Fibroblast of lung (primary cell): Measurements from ENCODE around the gene SLC6A17. TPM values are rescaled to one million over a fixed set of nuclear protein-coding genes. Genes with fewer than 3 reads are reported as not detected.

Experiments used
- DNase-seq, 2 donors: peaks; one replicate each; pipeline versions ENCODE4 v3.0.0 to v3.0.0-alpha.2; 2010; ENCODE audit warnings: low read depth in 2 of 2
- H2AFZ ChIP-seq: 2 replicates; pipeline ENCODE4 v1.5.1; 2012; ENCODE audit warnings: low read length, control low read depth, inconsistent platforms
- H3K27ac ChIP-seq: 2 replicates; pipeline ENCODE4 v1.5.1; 2011; ENCODE audit warnings: low read length, control low read depth; ENCODE audit not compliant: insufficient read depth
- H3K27me3 ChIP-seq: 2 replicates; pipeline ENCODE4 v1.5.1; 2011; ENCODE audit warnings: mild to moderate bottlenecking, low read length; ENCODE audit not compliant: control insufficient read depth, insufficient read depth
- H3K36me3 ChIP-seq: 2 replicates; pipeline ENCODE4 v1.5.1; 2011; ENCODE audit warnings: low read length; ENCODE audit not compliant: control insufficient read depth, insufficient read depth
- H3K4me1 ChIP-seq: 2 replicates; pipeline ENCODE4 v1.5.1; 2011; ENCODE audit warnings: low read length; ENCODE audit not compliant: control insufficient read depth, insufficient read depth; ENCODE audit errors: extremely low read depth
- H3K4me2 ChIP-seq: 2 replicates; pipeline ENCODE4 v1.5.1; 2011; ENCODE audit warnings: low read length, control low read depth; ENCODE audit not compliant: insufficient read depth; ENCODE audit errors: extremely low read depth
- H3K4me3 ChIP-seq, 4 experiments: fragments of 200-600 bp in 1 of 4; sonication (generic) in 1 of 4; replicated peaks in 1 of 4; 2 replicates each; pipeline ENCODE4 v1.5.1; 2011 to 2016; ENCODE audit warnings: low read length in 4 of 4, low read depth in 3 of 4, mild to moderate bottlenecking in 3 of 4, control low read depth in 2 of 4, inconsistent platforms in 1 of 4, mixed read lengths in 1 of 4; ENCODE audit not compliant: insufficient read depth in 1 of 4; ENCODE audit errors: control extremely low read depth in 1 of 4
- H3K79me2 ChIP-seq: 2 replicates; pipeline ENCODE4 v1.5.1; 2012; ENCODE audit warnings: mild to moderate bottlenecking, low read length, inconsistent platforms; ENCODE audit not compliant: control insufficient read depth, insufficient read depth
- H3K9ac ChIP-seq: 2 replicates; pipeline ENCODE4 v1.5.1; 2011; ENCODE audit warnings: mild to moderate bottlenecking, low read length, control low read depth; ENCODE audit not compliant: insufficient read depth
- H3K9me3 ChIP-seq: 2 replicates; pipeline ENCODE4 v1.5.1; 2012; ENCODE audit warnings: low read depth, low read length; ENCODE audit not compliant: control insufficient read depth, insufficient read depth
- H4K20me1 ChIP-seq: 2 replicates; pipeline ENCODE4 v1.5.1; 2011; ENCODE audit warnings: low read length; ENCODE audit not compliant: control insufficient read depth, insufficient read depth; ENCODE audit errors: extremely low read depth
- EZH2 ChIP-seq: IDR thresholded peaks from 2 replicates; pipeline ENCODE4 v1.5.1; 2012; ENCODE audit warnings: low read length, control low read depth, mild to moderate bottlenecking; ENCODE audit errors: missing control alignments
- polyA plus RNA-seq, 2 donors: library from polyadenylated mRNA; depleted of rRNA in 1 of 2; stranded (reverse) in 1 of 2; unstranded in 1 of 2; fragments of >200 nt; gene quantifications; 2 replicates each; pipeline ENCODE4 v1.2.1, GENCODE V29; 2011 to 2012; ENCODE audit warnings: missing spikeins in 1 of 2
- total RNA-seq: library from RNA; depleted of rRNA; stranded (reverse); fragments of >200 nt; gene quantifications from 2 replicates; pipeline ENCODE4 v1.2.1, GENCODE V29; 2014
- TF ChIP-seq, protein P1 (sequence below), 2 donors: IDR thresholded peaks in 1 of 2; conservative IDR thresholded peaks in 1 of 2; 1 replicate in 1 of 2; 2 replicates in 1 of 2; pipeline ENCODE4 v1.5.1; 2011 to 2012; ENCODE audit warnings: low read length in 2 of 2, control low read depth in 1 of 2, inconsistent platforms in 1 of 2, low read depth in 1 of 2, mild to moderate bottlenecking in 1 of 2

The SLC6A17 gene
- total and polyA plus RNA-seq, 2 donors (not counting 1 experiment from before 2014, with no cell fraction given), result under 0.01 to 0.14 TPM

DNA sequence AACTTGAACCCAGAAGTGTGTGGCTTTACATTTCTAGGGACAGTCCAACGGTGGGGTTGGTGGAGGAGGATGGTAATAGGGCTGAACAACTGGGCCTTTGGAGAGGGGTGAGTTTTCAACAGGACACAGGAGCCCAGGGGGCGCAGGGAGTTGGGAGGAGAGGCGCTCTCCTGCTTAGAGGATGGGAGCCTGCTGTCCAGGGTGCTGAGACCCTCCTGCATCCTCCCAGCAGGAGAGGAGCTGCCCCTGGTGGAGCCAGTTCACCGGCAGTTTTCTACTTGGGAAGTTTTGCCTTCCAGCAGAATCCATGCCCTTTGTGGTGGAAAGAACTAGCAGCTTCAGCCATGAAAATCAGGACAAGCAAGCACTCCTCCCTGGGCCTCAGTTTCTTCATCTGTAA is 68.4 kb downstream of the SLC6A17 start:
- no peak overlapping the region for H3K4me2 ChIP-seq
- H3K79me2 ChIP-seq, result no peaks in the 10 kb centered on the region
- peaks cover 6% of the 10 kb centered on the region for H3K27me3 ChIP-seq
- no peak overlapping the region for H2AFZ ChIP-seq
- H3K27ac ChIP-seq, result no peak overlapping the region
- no peak overlapping the region for H3K9ac ChIP-seq
- no peaks in the 10 kb centered on the region for H4K20me1 ChIP-seq
- H3K4me3 ChIP-seq, result no peak overlapping the region
- TF ChIP-seq EZH2, result no peak
- TF ChIP-seq, protein P1, sequence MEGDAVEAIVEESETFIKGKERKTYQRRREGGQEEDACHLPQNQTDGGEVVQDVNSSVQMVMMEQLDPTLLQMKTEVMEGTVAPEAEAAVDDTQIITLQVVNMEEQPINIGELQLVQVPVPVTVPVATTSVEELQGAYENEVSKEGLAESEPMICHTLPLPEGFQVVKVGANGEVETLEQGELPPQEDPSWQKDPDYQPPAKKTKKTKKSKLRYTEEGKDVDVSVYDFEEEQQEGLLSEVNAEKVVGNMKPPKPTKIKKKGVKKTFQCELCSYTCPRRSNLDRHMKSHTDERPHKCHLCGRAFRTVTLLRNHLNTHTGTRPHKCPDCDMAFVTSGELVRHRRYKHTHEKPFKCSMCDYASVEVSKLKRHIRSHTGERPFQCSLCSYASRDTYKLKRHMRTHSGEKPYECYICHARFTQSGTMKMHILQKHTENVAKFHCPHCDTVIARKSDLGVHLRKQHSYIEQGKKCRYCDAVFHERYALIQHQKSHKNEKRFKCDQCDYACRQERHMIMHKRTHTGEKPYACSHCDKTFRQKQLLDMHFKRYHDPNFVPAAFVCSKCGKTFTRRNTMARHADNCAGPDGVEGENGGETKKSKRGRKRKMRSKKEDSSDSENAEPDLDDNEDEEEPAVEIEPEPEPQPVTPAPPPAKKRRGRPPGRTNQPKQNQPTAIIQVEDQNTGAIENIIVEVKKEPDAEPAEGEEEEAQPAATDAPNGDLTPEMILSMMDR (conservative IDR thresholded peaks at IDR 0.05 in 1 of 2, IDR thresholded peaks at IDR 0.05 in 1 of 2; ENCODE audit: low read depth in 1 of 2, low read length in 2 of 2), result no peak
- no peaks in the 10 kb centered on the region for H3K4me1 ChIP-seq
- no peaks in the 10 kb centered on the region for H3K36me3 ChIP-seq
- peak in 1 of 2 donors; percentile 14 for DNase-seq
- no peaks in the 10 kb centered on the region for H3K9me3 ChIP-seq

DNA sequence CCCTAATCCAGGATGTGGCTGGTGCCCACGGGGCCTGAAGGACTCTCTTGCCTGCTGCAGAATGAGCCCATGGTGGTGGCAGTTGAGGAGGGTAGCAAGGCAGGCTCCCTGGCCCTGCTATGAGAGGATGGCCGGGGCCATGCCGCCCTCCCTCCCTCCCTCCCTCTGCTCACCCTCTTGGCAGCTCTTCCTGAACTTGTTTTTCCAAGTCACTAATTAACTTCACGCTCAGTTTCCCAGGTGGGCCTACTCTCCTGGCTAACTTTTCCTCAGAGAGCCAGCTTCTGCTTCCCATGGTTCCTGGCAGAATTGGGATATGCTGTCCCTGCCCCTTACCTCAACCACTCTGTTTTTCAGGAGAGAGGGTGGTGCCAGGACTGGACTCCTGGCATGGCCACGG is 70.0 kb downstream of the SLC6A17 start:
- no peaks in the 10 kb centered on the region for H3K9me3 ChIP-seq
- TF ChIP-seq, protein P1 (conservative IDR thresholded peaks at IDR 0.05 in 1 of 2, IDR thresholded peaks at IDR 0.05 in 1 of 2; ENCODE audit: low read depth in 1 of 2, low read length in 2 of 2), result no peak
- TF ChIP-seq EZH2, result no peak

DNA sequence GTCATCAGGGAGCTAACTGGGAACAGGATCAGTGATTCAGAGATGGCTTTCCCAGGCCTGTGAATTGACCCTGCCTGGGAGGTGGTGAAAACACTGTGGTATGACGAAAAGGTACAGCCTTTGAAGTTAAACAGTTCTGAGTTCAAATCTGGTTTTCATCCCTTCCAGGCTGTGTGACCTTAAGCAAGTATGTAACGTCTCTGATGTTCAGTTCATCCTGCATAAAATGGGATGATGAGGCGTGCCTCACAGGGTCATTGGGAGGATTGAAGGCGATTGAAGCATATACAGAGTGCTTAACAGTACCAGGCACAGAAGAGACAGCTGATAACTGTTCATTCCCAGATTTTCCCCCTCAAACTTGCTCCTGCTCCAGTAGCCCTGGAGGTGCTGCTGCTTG is 70.8 kb downstream of the SLC6A17 start:
- Histone ChIP-seq H3K9ac (no peak overlapping the region), H3K36me3 (no peaks in the 10 kb centered on the region), H3K79me2 (no peaks in the 10 kb centered on the region), H3K4me2 (no peak overlapping the region), H3K4me1 (no peaks in the 10 kb centered on the region), H3K9me3 (no peaks in the 10 kb centered on the region), H3K27me3 (peaks cover 2% of the 10 kb centered on the region), H4K20me1 (no peaks in the 10 kb centered on the region), H2AFZ (no peak overlapping the region), H3K27ac (no peak overlapping the region), H3K4me3 (no peak overlapping the region)
- DNase-seq, result no peak
- no peak for TF ChIP-seq EZH2
- TF ChIP-seq, protein P1 (conservative IDR thresholded peaks at IDR 0.05 in 1 of 2, IDR thresholded peaks at IDR 0.05 in 1 of 2; ENCODE audit: low read depth in 1 of 2, low read length in 2 of 2), result no peak

More for the DNA sequence above, 70.0 kb downstream of the SLC6A17 start:
- no peaks in the 10 kb centered on the region for H4K20me1 ChIP-seq
- H3K4me3 ChIP-seq, result no peak overlapping the region
- peaks cover 3% of the 10 kb centered on the region for H3K27me3 ChIP-seq
- H3K36me3 ChIP-seq, result no peaks in the 10 kb centered on the region
- H3K4me2 ChIP-seq, result no peak overlapping the region
- no peak overlapping the region for H3K27ac ChIP-seq
- no peaks in the 10 kb centered on the region for H3K4me1 ChIP-seq
- no peak for DNase-seq
- no peak overlapping the region for H2AFZ ChIP-seq
- no peaks in the 10 kb centered on the region for H3K79me2 ChIP-seq
- no peak overlapping the region for H3K9ac ChIP-seq
